HUDEP-2 (cell line): Measurements from ENCODE around the gene COX19.

Experiments
- DNase-seq, 76 experiments: peaks; one replicate each; lab custom pipeline; 2025; ENCODE audit not compliant: unreplicated experiment in 76 of 76; lab: John Stamatoyannopoulos, UW

The COX19 gene

DNA sequence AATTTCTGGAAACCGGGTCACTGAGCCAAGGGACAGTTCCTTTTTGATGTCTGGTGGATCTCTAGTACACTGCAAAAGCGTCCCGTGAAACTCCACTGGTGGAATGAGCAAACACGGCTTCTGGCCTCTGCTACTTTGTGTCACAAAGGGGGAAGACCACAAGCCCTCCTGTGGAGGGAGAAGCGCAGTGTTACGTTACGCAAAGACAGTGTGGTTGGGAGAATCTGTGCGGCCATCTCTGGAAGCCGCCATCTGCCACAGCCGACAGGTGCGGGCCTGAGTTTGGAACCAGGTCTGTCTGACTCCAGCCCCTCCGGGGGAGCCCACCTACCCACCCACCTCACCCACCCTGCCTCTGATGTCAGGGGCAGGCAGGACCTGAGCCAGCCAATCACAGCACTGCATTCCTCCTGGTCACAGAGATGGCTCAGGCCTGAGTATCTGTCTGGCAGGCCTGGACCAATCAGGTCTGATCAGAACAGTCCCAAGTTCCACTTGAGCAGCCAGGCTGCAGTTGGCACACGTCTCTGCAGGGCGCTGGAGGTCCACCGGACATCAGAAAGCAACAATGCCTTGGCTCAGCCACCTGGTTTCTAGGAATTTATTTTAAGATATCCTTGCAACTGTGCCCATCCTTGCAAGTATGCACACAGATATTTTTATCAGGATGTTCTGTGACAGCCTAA lies 4.7 kb upstream of the COX19 start:
- no peak for DNase-seq

DNA sequence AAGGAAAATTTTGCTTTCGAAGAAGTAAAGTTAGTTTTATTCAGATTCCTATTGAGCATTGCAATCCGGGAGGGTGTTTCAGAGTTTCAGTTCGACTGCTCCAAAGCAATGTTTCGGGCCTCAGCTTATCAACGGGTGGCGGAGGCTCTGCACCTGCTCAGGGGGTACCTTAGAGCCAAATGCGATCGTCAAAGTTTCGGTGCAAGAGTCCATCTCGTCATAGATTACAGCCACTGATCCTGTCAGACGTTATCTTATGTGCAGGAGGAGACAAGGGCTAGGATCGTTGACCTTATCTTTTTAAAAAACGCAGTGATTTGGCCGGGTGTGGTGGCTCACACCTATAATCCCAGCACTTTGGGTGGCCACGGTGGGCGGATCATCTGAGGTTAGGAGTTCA lies 3.8 kb upstream of the COX19 start:
- no peak for DNase-seq

DNA sequence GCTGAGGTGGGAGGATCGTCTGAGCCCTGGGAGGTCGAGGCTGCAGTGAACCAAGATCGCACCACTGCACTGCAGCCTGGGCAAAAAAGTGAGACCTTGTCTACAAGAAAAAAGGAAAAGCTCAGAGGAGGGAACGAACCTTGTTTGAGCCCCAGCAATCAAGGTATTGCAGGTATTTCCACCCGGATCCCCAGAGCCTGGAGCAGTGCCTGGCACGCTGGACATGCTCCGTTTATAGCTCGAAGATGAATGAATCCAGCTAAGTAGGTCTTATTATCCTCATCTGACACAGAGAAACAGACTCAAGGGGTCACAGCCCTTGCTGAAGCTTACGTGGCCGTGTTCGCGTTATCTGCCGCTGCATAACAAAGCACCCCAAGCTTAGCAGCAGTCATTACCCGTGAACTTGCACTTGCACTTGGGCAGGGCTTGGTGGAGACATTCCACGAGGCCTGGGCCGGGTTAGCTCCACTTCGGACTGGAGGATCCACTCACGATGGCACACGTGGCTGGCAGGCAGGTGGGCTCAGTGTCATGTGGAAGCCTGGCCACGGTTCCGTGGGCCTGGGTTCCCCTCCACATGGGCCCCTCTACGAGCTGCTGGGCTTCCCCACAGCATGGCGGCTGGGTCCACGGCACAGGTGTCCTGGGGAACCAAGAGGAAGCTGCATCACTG lies 3.2 kb upstream of the COX19 start:
- DNase-seq, result no peak

DNA sequence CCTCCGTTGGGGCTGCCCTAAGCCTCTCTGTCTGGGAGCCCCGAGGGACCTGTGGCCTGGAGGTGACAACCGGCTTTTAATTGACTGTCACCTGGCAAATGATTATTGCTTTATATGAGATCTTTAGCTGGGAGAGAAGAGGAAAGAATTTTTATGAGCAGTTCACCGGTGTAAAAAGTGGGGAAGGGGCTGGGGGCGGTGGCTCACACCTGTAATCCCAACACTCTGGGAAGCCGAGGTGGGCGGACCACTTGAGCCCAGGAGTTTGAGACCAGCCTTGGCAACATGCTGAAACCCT lies 2.6 kb upstream of the COX19 start:
- no peak for DNase-seq

DNA sequence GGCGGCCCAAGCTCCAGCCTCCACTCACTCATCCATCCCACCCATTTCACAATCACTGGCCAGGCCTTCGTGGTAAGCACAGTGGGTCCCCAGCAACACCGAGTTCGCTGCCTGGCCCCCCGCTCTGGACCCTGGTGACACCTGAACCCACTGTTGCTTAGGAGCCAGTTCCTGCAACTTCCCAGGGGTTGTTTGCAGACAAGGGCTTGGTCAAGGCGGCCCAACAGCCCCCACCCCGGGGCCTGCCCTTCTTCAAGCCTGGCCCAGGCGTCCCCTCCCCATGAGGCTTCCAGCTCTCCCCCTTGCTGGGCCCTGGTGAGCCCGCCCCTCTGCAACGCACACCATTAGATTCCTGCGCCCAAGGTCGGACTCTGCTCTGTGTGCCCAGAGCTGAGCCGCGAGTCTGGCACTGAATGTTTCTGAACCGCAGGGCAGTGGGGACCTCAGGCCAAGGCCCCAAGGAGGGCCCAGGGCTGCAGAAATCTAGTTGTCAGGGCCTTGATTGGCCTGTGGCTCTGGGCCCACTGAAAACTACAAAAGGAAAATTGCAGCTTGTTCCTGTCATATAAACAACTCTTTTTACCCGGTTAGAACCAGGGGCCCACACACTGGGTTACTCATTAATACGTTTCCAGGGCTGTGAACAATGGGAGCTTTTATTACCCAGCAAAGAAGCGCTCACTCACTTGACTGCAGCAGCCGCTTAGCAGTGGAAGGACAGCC lies 2.1 kb upstream of the COX19 start:
- DNase-seq, result no peak

DNA sequence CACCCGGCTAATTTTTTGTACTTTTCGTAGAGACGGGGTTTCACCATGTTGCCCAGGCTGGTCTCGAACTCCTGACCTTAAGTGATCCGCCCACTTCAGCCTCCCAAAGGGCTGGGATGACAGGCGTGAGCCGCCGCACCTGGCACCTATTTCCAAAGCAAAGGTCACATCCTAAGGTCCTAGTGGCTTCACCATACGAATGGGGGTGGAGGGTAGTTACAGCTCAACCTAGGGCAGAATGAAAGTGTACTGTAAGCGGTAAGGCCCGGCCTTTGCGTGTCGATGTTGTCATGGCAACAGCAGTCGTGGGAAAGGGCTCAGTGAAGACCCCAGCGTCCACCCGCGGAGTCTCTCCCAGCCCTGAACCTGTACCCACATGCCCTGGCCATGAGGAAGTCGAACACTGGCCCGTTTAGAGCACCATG lies 1.6 kb upstream of the COX19 start:
- no peak for DNase-seq

DNA sequence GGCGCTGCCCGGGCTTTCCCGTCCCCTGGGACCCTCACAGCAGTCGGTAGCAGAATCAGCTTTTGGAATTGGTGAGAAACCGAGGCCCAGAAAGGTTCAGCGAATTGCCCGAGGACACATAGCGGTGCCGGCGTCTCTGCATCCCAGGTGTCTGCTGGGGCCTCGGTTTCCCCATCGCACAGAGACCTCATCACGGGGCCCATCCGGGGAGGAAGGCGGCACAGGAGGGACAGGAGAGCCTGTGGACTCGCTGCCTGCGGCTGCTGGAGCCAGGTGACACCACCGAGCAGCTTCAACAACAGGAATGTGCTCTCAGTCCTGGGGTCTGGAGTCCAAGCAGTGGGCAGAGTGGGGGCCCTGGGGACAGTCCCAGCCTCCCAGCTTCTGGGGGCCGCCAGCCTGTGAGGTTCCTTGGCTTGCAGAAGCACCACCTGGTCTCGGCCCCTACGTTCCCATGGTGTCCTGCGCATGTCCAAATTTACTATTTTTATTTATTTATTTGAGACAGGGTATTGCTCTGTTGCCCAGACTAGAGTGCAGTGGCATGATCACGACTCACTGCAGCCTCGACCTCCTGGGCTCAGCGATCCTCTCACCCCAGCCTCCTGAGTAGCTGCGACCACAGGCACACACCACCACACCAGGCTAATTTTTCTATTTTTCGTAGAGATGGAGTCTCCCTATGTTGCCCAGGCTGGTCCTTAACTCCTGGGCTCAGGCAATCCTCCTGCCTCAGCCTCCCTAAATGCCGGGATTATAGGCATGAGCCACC lies 539 bp upstream of the COX19 start:
- no peak for DNase-seq

DNA sequence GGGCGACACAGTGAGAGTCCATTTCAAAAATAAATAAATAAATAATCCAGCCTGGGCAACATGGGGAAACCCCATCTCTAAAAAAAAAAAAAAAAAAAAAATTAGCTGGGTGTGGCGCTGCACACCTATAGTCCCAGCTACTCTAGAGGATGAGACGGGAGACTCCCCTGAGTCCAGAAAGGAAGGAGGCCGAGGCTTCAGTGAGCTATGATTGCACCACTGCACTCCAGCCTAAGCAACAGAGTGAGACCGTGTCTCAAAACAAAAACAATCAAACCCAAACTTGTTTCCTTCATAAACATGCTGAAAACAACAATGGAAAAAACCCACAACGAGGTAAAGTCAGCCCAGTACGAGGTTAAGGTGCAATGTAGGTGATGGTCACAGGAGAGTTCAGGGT lies 1.2 kb downstream of the COX19 start:
- no peak for DNase-seq

DNA sequence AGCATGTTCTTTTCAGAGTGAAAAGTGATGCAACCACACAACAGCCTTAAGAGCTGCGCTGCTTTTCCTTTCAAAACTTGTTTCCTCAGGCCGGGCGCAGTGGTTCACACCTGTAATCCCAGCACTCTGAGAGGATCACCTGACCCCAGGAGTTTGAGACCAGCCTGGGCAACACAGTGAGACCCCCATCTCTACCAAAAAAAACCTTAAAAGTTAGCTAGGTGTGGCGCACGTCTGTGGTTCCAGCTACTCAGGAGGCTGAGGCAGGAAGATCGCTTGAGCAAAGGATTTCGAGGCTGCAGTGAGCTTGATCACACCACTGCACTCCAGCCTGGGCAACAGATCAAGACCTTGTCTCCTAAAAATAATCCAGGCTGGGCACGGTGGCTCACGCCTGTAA lies 2.0 kb downstream of the COX19 start:
- no peak for DNase-seq

DNA sequence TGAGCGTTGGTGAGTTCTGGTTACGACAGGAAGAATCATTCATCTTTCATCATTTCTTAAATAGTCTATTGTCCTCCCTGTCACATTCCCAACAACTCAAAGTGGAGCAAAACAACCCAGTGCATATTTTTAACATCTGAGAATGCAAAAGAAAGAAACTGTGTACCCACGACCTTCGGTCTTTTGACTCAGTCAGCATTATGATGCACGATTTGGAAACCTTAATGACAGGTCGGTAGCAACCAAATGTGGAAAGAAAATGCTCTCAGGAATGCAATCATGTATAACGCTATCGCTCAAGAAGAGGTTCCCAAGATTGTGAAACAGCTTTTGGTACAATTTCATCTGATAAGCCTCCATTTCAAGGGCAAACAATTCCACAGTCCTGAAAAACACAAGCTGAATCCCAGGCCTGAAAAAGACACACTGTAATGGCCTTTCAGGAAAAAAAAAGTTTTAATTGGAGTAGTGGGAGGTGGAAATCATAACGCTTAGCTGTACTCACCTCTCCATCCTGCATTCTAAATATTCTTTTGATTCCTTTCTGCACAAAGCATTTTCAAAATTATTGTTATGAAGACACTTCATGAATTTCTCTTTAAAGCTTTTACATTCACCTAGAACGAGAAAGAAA lies 2.6 kb downstream of the COX19 start:
- DNase-seq, result no peak

DNA sequence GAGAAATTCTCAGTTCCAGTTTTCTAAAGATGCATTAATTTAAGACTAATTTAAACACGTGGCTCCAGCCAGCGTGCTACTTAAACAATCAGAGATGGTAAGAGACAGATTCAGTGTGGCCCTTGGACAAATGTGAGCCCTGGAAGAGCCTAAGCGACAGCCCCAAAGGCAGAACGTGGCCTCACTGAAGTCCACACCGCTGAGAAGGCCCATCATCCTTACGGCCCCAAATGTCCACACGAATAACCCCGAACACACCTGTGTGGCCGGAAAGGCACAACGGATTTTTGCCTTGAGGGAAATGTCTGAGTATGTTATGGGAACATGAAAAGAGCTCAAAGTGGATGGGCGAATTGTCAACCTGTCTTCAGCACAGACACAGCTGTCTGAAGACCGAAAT lies 3.2 kb downstream of the COX19 start:
- no peak for DNase-seq

DNA sequence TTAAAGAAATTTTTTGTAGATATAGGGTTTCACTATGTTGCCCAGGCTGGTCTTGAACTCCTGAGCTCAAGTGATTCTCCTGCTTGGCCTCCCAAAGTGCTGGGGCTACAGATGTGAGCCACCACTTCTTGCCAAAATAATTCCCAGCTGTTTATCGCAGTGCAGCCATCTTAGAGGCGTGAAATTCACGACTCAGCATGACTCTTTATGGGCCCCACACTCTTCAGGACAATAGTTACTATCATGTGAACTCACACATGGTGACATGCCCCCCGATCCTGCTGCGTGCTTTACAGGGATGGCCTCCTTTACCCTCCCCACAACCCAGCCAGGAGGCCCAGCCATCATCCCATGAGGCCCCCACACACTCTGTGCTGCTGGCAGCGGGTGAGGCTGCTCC lies 4.6 kb downstream of the COX19 start:
- DNase-seq, result no peak

DNA sequence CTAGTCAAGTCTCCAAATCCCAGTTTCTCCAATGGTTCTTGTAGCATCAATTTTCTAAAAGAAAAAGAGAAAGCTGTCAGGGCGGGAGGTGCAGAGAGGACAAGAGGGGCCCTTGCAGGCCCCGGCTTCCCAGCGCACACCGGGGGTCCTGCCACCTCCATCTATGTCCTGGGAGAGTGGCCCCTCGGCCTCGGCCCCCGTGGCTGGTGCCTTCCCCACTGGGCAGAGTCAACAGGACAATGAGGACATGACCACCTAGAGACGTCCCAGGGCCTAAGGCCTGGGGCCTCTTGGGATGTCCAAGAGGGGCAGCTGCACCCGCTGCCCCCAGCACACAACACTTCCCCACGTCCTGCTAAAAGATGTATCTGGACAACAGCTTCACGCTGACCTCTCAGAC lies 5.9 kb downstream of the COX19 start:
- DNase-seq, result no peak

DNA sequence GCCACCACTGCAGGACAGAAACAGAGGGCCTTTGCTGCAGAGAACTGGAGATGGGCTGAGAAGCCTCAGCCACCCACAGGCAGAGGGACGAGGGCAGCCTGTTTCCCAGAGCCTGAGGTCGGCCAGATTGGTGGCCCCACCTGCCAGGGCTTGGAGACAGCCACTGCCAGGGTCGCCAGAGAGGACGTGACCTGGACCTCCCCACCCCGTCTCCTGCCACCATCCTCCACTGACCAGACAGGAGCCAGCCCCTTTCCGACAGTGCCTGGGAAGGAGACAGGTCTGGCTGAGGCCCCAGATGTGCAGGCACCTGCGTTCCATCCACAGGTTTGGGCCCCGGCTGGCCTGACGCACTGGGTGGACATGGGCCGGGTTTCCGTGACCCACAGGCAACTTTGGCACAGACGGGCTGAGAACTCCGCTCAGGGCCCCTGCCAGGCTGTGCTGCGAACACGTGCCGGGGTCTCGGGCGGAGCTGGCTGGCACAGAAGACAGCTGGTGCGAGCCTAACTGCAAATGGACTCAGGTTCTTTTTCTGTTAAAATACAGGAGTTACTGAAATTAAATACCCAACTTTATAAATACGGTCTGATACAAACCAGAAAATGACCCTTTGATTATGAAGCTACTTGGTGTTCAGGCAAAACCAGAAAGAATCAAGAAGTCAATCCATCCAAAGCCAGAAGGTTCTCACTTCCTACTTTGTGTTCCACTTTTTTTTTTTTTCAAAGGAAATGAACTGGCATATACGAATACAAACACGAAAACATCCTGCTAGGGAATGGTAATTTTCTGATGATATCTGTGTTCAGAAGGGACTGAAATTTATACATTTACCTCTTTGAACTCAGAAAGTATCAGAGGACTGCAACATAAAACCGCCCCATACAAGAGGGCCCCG lies 6.9 kb downstream of the COX19 start:
- no peak for DNase-seq

DNA sequence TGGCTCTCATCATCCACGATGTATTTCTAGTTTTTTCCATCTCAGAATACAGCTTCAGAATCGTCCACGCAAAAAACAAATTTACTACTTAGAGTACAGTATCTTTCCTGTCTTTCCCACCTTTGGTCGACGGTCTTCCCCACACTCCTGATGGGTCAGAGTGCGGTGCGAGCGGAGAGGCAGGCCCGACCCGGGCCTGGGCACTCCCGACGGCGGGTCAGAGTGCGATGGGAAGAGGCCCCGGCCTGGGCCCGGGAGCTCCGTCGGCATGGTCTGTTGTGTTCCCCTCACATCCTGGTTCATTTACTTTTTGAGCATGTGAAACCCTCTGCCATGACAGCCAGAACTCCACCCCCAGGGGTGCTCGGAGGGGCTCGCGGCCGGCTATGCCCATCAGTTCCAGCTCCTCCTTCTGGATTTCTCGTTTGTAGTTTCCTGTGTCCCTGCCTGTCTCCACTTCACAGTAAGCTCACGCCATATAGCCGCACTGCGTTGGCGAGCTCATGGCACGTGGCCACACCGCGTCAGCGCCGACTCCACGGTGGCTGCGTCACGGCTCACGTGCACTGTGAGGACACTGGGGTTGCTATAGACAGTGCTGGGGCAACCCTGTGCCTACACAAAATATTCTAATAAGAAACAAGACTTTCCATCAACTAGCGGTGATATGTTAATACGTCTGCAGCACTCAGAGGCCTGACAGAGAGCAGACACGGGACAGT lies 7.8 kb downstream of the COX19 start:
- no peak for DNase-seq

DNA sequence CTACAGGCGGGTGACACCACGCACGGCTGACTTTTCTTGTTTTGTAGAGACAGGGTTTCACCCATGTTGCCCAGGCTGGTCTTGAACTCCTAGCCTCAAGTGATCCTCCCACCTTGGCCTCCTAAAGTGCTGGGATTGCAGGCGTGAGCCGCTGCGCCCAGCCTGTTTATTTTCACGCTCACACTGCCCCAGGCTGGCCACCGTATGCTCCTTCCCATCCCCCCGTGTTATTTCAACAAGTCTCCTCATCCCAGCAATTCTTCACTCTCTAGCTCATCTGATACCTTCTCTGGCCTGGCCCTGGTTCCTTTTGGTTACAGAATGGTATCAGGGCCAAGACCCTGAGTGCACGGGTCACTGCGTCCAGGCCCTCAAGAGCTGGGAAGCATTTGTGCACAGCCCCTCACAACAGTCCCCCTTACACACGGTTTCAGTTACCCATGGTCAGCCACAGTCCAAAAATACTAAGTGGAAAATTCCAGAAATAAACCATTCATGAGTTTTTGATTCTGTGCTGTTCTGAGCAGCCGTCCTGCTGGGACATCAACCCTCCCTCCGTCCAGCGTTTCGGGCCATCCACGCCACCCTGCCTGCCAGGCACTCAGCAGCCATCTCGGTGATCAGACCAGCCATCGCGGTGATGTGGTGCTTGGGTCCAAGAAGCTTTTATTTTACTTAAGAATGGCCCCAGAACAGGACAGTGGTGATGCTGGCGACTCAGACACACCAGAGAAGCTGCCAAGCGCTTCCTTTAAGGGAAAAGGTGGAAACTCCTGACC lies 8.9 kb downstream of the COX19 start:
- DNase-seq, result no peak

DNA sequence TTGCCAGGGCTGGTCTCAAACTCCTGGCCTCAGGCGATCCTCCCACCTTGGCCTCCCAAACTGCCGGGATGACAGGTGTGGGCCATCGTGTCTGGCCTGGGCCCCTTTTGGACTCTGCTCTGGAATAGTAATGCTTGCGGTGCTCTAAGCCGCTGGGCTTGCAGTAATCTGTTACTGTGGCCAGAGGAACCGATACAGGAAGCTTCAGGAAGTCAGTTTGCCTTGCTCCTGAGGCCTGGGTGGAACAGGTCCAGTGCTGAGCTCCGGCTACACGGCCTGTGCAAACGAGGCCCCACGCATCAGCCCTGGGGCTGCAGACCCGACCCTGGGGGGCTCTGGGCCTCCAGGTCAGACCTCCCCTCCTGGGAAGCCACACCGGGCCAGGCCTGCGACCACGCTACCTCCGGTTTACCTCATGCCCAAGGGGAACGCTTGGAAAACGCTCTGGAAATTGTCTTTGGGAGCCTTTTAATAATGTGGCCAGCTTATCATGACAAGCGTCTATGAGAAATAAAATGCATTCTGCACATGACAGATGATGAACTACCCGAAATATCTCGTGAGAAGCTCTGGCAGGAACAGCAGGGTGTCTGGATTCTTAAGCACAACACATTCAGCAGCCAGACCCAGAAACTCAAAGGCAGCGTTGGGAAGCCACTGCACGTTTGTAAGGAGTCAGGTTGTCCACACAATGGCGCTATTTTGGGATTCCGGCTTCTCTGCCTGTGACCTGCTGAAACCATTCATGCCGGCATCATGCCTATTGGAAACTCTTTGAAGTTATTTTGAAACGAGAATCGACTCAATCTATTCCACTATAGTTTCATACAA lies 10.7 kb downstream of the COX19 start:
- DNase-seq, result peak in 1 of 76 experiments; percentile 7
